ENCODE measurements around the gene HS3ST1.

The HS3ST1 gene

DNA sequence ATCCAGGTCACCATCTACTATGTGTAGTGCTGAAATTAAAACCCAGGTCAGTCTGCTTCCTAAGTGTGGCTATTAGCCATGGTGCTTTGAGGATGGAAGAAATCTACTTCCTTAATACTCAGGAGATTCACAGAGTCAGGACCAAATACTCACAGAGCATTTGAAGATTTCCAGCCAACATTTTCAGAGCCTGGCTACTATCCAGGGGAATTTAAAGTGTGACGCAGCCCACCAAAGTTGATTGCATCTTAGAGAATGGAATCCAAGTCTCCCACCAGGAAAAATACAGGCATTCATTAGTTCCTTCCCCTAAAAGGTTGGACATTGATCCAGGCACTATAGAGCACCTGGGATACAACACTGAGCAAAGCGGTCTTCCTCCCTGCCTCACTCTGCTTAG is 83.8 kb downstream of the HS3ST1 start:
- Histone ChIP-seq H3K4me3 (ENCODE audit: low read length) (no peak overlapping the region), H3K27ac (ENCODE audit: low read depth, low read length) (no peak overlapping the region), H3F3A (ENCODE audit: control insufficient read depth, insufficient read depth) (no peaks in the 10 kb centered on the region), H3K9me2 (replicated peaks; ENCODE audit: control insufficient read depth, low read length) (no peaks in the 10 kb centered on the region), H4K20me1 (ENCODE audit: control insufficient read depth, insufficient read depth, low read depth, low read length) (no peaks in the 10 kb centered on the region), H3K27me3 (ENCODE audit: control insufficient read depth, low read length) (peaks cover 8% of the 10 kb centered on the region; the same call in 1 of the 2 replicates), H3K9me3 (ENCODE audit: control insufficient read depth, insufficient read depth, low read length) (no peaks in the 10 kb centered on the region), H3K4me1 (ENCODE audit: control insufficient read depth, low read length) (no peaks in the 10 kb centered on the region), H3K79me2 (ENCODE audit: control insufficient read depth, low read length) (no peaks in the 10 kb centered on the region), H3K36me3 (ENCODE audit: control insufficient read depth, low read length) (no peaks in the 10 kb centered on the region), H3K4me2 (ENCODE audit: low read length) (no peak overlapping the region)
- TF ChIP-seq EZH2phosphoT487 (IDR thresholded peaks at IDR 0.05; ENCODE audit: borderline replicate concordance, low read length) (no peak), CTCF (IDR thresholded peaks at IDR 0.05; ENCODE audit: low read depth, low read length, poor library complexity, severe bottlenecking) (no peak)

GRCh38 chr4:11343536-11343935 is 85.2 kb downstream of the HS3ST1 start:
- Histone ChIP-seq H3K79me2 (ENCODE audit: control insufficient read depth, low read length) (no peaks in the 10 kb centered on the region), H3K4me1 (ENCODE audit: control insufficient read depth, low read length) (no peaks in the 10 kb centered on the region), H4K20me1 (ENCODE audit: control insufficient read depth, insufficient read depth, low read depth, low read length) (no peaks in the 10 kb centered on the region), H3K4me3 (ENCODE audit: low read length) (no peak overlapping the region), H3K9me2 (replicated peaks; ENCODE audit: control insufficient read depth, low read length) (no peaks in the 10 kb centered on the region; the same call in 1 of the 2 replicates), H3F3A (ENCODE audit: control insufficient read depth, insufficient read depth) (no peaks in the 10 kb centered on the region), H3K27ac (ENCODE audit: low read depth, low read length) (no peak overlapping the region), H3K4me2 (ENCODE audit: low read length) (no peak overlapping the region), H3K9me3 (ENCODE audit: control insufficient read depth, insufficient read depth, low read length) (no peaks in the 10 kb centered on the region), H3K27me3 (ENCODE audit: control insufficient read depth, low read length) (peaks cover 8% of the 10 kb centered on the region; the same call in 1 of the 2 replicates), H3K36me3 (ENCODE audit: control insufficient read depth, low read length) (no peaks in the 10 kb centered on the region)
- TF ChIP-seq EZH2phosphoT487 (IDR thresholded peaks at IDR 0.05; ENCODE audit: borderline replicate concordance, low read length) (no peak), CTCF (IDR thresholded peaks at IDR 0.05; ENCODE audit: low read depth, low read length, poor library complexity, severe bottlenecking) (no peak)

Data from DOHH2 (cell line).